HG03457 (cell line): ENCODE data around the gene REST.
A peak's percentile ranks its signal among the peaks of the same experiment; 100 is the strongest.
"Not testable (repeated sequence)": the region's sequence is repeated elsewhere in the genome, so short reads cannot be mapped to it uniquely, and the experiment has no call there.

Source experiments
- ATAC-seq: cut with Tn5 transposase; IDR thresholded peaks from one replicate; pipeline ENCODE4 v1.9.1; 2021; ENCODE audit warnings: moderate number of reproducible peaks; ENCODE audit not compliant: unreplicated experiment

REST gene

GRCh38 chr4:56908206-56909085, 746 bp downstream of the REST start:
- ATAC-seq = peak; percentile 49

- peak; percentile 30 for ATAC-seq
Observed at GRCh38 chr4:56909086-56909894, 1.6 kb downstream of the REST start.

GRCh38 chr4:56910172-56910967, 2.7 kb downstream of the REST start:
- ATAC-seq = no peak

DNA sequence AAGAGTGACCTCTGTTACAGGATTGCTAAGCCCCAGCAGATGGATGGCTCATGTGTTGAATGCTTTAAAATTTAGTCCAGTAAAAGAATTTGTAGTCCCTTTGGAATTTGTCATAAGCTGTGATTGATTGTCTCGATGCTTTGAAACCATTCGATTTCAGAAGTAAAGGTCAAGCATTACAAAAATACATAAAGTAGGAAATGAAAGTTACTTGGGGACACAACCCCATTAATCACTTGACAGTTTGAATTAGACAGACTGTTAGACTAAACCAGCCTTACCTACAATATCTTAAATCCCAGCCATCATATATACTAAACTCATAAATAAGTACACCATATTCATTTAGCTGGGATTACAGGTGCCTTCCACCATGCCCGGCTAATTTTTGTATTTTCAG, 6.6 kb downstream of the REST start:
- no peak for ATAC-seq

GRCh38 chr4:56914977-56915376, 7.3 kb downstream of the REST start:
- ATAC-seq = not testable (repeated sequence)

- ATAC-seq = no peak
Observed at GRCh38 chr4:56927196-56927595, 19.5 kb downstream of the REST start.

DNA sequence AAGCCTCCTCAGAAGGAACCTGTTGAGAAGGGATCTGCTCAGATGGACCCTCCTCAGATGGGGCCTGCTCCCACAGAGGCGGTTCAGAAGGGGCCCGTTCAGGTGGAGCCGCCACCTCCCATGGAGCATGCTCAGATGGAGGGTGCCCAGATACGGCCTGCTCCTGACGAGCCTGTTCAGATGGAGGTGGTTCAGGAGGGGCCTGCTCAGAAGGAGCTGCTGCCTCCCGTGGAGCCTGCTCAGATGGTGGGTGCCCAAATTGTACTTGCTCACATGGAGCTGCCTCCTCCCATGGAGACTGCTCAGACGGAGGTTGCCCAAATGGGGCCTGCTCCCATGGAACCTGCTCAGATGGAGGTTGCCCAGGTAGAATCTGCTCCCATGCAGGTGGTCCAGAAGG, 22.9 kb downstream of the REST start:
- no peak for ATAC-seq

DNA sequence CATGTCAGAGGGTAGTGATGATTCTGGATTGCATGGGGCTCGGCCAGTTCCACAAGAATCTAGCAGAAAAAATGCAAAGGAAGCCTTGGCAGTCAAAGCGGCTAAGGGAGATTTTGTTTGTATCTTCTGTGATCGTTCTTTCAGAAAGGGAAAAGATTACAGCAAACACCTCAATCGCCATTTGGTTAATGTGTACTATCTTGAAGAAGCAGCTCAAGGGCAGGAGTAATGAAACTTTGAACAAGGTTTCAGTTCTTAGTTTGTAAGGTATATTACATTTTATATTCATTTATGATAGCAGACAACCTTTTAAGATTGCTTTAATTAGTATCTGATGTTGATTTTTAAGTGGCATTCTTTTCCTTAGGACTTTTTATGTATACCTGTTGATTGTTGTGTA, 24.2 kb downstream of the REST start:
- ATAC-seq = no peak

- ATAC-seq = no peak
Observed at GRCh38 chr4:56937262-56937661, 29.6 kb downstream of the REST start.

DNA sequence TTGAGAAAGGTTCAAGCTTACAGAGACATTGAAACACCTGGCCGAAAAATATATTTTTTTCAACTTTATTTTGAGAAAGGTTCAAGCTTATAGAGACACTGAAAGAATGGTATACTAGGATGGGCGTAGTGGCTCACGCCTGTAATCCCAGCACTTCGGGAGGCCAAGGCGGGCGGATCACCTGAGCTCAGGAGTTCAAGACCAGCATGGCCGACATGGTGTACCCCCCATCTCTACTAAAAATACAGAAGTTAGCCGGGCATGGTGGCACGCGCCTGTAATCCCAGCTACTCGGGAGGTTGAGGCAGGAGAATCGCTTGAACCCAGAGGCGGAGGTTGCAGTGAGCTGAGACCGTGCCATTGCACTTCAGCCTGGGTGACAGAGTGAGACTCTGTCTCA, 32.1 kb downstream of the REST start:
- not testable (repeated sequence) for ATAC-seq

DNA sequence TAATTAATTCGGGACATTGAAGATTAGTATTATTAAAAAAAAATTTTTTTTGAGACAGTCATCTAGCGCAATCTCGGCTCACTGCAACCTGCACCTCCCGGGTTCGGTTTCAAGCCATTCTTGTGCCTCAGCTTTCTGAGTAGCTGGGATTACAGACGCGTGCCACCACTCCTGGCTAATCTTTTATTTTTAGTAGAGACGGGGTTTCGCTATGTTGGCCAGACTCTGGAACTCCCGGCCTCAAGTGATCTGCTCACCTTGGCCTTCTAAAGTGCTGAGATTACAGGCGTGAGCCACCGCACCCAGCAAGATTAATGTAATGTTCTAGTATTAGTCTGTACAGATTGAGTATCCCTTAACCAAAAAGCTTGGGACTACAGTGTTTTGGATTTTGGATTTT, 32.7 kb downstream of the REST start:
- ATAC-seq = no peak

DNA sequence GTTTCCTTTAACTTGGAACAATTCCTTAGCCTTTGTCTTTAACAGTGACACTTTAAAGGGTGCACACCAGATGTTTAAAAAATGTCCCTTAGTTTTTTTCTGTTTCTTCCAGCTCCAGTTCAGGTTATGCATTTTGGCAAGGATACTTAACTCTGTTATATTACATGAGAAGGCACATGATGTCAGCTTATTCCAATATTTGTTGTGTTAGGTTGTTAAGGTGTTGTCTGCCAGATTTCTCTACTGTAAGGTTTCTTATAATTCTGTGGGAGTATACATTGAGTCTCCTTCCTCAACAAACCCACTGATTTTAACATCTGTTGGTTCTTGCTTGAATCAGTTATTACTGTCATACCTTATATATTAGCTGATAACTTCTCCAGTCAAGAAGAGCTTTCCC, 33.3 kb downstream of the REST start:
- ATAC-seq = no peak

- ATAC-seq = no peak
Observed at GRCh38 chr4:56941403-56941802, 33.7 kb downstream of the REST start.

- ATAC-seq = no peak
Observed at GRCh38 chr4:56953680-56954520, 46.2 kb downstream of the REST start.

GRCh38 chr4:56958111-56958517, 50.4 kb downstream of the REST start:
- no peak for ATAC-seq

DNA sequence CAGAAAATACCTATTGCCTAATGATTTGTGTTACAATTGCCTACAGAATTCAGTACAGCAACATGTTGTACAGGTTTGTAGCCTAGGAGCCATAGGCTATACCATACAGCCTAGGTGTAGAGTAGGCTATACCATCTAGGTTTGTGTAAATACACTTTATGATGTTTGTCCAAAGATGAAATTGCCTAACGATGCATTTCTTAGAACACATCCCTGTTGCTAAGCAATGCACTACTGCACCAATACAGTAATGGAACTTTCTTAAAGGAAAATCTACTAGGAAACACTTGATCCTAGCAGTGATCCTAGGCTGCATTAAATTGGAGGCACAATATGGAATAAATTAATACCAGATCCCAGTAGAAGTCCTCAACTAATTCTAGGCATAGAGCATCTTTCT, 51.4 kb downstream of the REST start:
- ATAC-seq = no peak

GRCh38 chr4:56961107-56961500, 53.4 kb downstream of the REST start:
- ATAC-seq = no peak

DNA sequence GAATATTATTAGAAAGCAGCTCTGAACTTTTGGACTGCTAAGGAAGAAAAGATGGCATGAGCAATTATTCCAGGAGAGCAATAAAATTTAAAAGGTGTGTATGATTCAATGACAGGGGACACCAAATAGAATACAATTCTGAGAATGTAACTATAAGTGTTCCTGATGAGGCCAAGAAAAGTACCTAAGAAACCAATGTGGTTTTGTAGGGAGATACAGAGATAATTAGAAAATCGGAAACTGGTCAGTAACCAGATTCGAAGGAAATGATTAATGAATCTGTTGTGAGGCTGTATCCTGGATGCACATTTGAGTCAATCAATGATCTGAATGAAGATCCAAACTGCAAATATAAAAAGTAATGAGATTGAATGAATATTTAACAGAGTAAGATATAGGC, 63.7 kb downstream of the REST start:
- no peak for ATAC-seq

DNA sequence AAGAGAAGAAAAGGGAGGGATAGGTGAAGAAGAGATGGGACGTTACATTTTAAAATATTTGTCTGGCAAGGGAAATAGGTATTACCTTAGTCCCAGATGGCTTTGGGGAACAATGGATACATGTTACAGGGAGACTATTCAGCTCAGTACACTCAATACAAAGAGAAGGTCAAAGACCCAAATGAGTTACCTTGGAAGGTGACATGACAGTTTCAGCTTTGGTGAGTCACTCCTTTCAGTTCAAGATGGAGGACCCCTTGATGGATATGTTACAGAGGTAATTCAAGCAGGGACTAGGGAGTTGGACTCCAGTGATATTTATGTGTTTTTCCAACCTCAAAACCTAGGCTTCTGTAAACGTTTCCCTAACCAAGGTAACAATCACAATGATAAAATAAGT, 64.7 kb downstream of the REST start:
- ATAC-seq = no peak

- ATAC-seq = no peak
Observed at GRCh38 chr4:56972809-56973208, 65.1 kb downstream of the REST start.
